Measurements from ENCODE around the gene SUSD4. TPM values are rescaled to one million over a fixed set of nuclear protein-coding genes. Genes with fewer than 3 reads are reported as not detected.
"Not testable (repeated sequence)": the region's sequence is repeated elsewhere in the genome, so short reads cannot be mapped to it uniquely, and the experiment has no call there.

The SUSD4 gene
- polyA plus RNA-seq, 3 donors from 2014 or later, result not detected

GRCh38 chr1:223259462-223259861 is 104.5 kb downstream of the SUSD4 start:
- Mint-ChIP-seq H3K4me1 (no peaks in the 10 kb centered on the region), H3K36me3 (no peaks in the 10 kb centered on the region), H3K27ac (no peak overlapping the region), H3K27me3 (ENCODE audit: low read depth in 3 of 3) (peaks cover 3 to 10% (median 4%) of the 10 kb centered on the region in 3 donors), H3K9me3 (no peaks in the 10 kb centered on the region), H3K4me3 (no peak overlapping the region)
- no peak for DNase-seq

- Mint-ChIP-seq H3K27me3 (ENCODE audit: low read depth in 3 of 3) (peaks cover 2 to 10% (median 3%) of the 10 kb centered on the region in 3 donors), H3K9me3 (no peaks in the 10 kb centered on the region), H3K4me3 (no peak overlapping the region), H3K4me1 (no peaks in the 10 kb centered on the region), H3K27ac (no peak overlapping the region), H3K36me3 (no peaks in the 10 kb centered on the region)
- DNase-seq, result no peak
Observed at GRCh38 chr1:223258751-223259198, 105.2 kb downstream of the SUSD4 start.

- no peak overlapping the region for H3K27ac Mint-ChIP-seq
- no peaks in the 10 kb centered on the region for H3K36me3 Mint-ChIP-seq
- no peak overlapping the region for H3K4me3 Mint-ChIP-seq
- H3K9me3 Mint-ChIP-seq, result no peaks in the 10 kb centered on the region
- peaks cover 0 to 12% (median 3%) of the 10 kb centered on the region in 3 donors for H3K27me3 Mint-ChIP-seq (ENCODE audit: low read depth in 3 of 3)
- H3K4me1 Mint-ChIP-seq, result no peaks in the 10 kb centered on the region
- no peak for DNase-seq
Observed at GRCh38 chr1:223257856-223258550, 106.0 kb downstream of the SUSD4 start.

- peaks cover 0 to 12% (median 3%) of the 10 kb centered on the region in 3 donors for H3K27me3 Mint-ChIP-seq (ENCODE audit: low read depth in 3 of 3)
- no peak overlapping the region for H3K4me3 Mint-ChIP-seq
- H3K4me1 Mint-ChIP-seq, result no peaks in the 10 kb centered on the region
- DNase-seq, result no peak
- no peaks in the 10 kb centered on the region for H3K9me3 Mint-ChIP-seq
- H3K36me3 Mint-ChIP-seq, result no peaks in the 10 kb centered on the region
- no peak overlapping the region for H3K27ac Mint-ChIP-seq
Observed at GRCh38 chr1:223256034-223256433, 107.9 kb downstream of the SUSD4 start.

- H3K27ac Mint-ChIP-seq, result no peak overlapping the region
- H3K27me3 Mint-ChIP-seq (ENCODE audit: low read depth in 3 of 3), result peaks cover 0 to 8% (median 3%) of the 10 kb centered on the region in 3 donors
- no peak overlapping the region for H3K4me3 Mint-ChIP-seq
- H3K4me1 Mint-ChIP-seq, result peaks cover 2 to 4% of the 10 kb centered on the region in 2 donors
- no peaks in the 10 kb centered on the region for H3K36me3 Mint-ChIP-seq
- H3K9me3 Mint-ChIP-seq, result no peaks in the 10 kb centered on the region
- no peak for DNase-seq
Observed at GRCh38 chr1:223253916-223254315, 110.1 kb downstream of the SUSD4 start.

- H3K4me3 Mint-ChIP-seq; H3K27ac Mint-ChIP-seq; H3K9me3 Mint-ChIP-seq; H3K27me3 Mint-ChIP-seq (ENCODE audit: low read depth in 3 of 3); DNase-seq; H3K36me3 Mint-ChIP-seq: not testable (repeated sequence)
- H3K4me1 Mint-ChIP-seq, result peaks cover 10 to 13% of the 10 kb centered on the region in 2 donors
Observed at GRCh38 chr1:223251387-223251786, 112.6 kb downstream of the SUSD4 start.

- no peak overlapping the region for H3K4me3 Mint-ChIP-seq
- peaks cover 10 to 13% of the 10 kb centered on the region in 2 donors for H3K4me1 Mint-ChIP-seq
- H3K27me3 Mint-ChIP-seq (ENCODE audit: low read depth in 3 of 3), result peaks cover 0 to 10% (median 9%) of the 10 kb centered on the region in 3 donors
- no peak overlapping the region for H3K27ac Mint-ChIP-seq
- no peak for DNase-seq
- H3K9me3 Mint-ChIP-seq, result no peaks in the 10 kb centered on the region
- no peaks in the 10 kb centered on the region for H3K36me3 Mint-ChIP-seq
Observed at GRCh38 chr1:223250632-223251015, 113.4 kb downstream of the SUSD4 start.

- H3K27me3 Mint-ChIP-seq (ENCODE audit: low read depth in 3 of 3), result peaks cover 0 to 10% (median 9%) of the 10 kb centered on the region in 3 donors
- peaks cover 10 to 13% of the 10 kb centered on the region in 2 donors for H3K4me1 Mint-ChIP-seq
- H3K36me3 Mint-ChIP-seq, result no peaks in the 10 kb centered on the region
- H3K4me3 Mint-ChIP-seq, result no peak overlapping the region
- peak overlapping the region in 1 of 6 donors; percentile 10 for H3K27ac Mint-ChIP-seq
- no peak for DNase-seq
- no peaks in the 10 kb centered on the region for H3K9me3 Mint-ChIP-seq
Observed at GRCh38 chr1:223249854-223250631, 113.9 kb downstream of the SUSD4 start.

- Mint-ChIP-seq H3K4me1 (peaks cover 10 to 13% of the 10 kb centered on the region in 2 donors), H3K4me3 (peak overlapping the region in 1 of 5 donors; percentile 5), H3K36me3 (no peaks in the 10 kb centered on the region), H3K27me3 (ENCODE audit: low read depth in 3 of 3) (peaks cover 0 to 12% (median 9%) of the 10 kb centered on the region in 3 donors), H3K27ac (peak overlapping the region in 4 of 6 donors; percentile 42 to 91 (median 55)), H3K9me3 (no peaks in the 10 kb centered on the region)
- peak; percentile 43 to 65 (median 50) for DNase-seq
Observed at GRCh38 chr1:223248770-223249140, 115.2 kb downstream of the SUSD4 start.

- no peaks in the 10 kb centered on the region for H3K9me3 Mint-ChIP-seq
- peak overlapping the region in 3 of 6 donors; percentile 34 to 54 (median 50) for H3K27ac Mint-ChIP-seq
- no peaks in the 10 kb centered on the region for H3K36me3 Mint-ChIP-seq
- peaks cover 0 to 12% (median 9%) of the 10 kb centered on the region in 3 donors for H3K27me3 Mint-ChIP-seq (ENCODE audit: low read depth in 3 of 3)
- no peak for DNase-seq
- peaks cover 10 to 13% of the 10 kb centered on the region in 2 donors for H3K4me1 Mint-ChIP-seq
- H3K4me3 Mint-ChIP-seq, result no peak overlapping the region
Observed at GRCh38 chr1:223248001-223248769, 115.8 kb downstream of the SUSD4 start.

- no peak for DNase-seq
- Mint-ChIP-seq H3K4me1 (peaks cover 10 to 13% of the 10 kb centered on the region in 2 donors), H3K27ac (no peak overlapping the region), H3K9me3 (no peaks in the 10 kb centered on the region), H3K4me3 (no peak overlapping the region), H3K27me3 (ENCODE audit: low read depth in 3 of 3) (peaks cover 2 to 12% (median 9%) of the 10 kb centered on the region in 3 donors), H3K36me3 (no peaks in the 10 kb centered on the region)
Observed at GRCh38 chr1:223246476-223247112, 117.4 kb downstream of the SUSD4 start.

GRCh38 chr1:223245983-223246382 is 118.0 kb downstream of the SUSD4 start:
- no peak overlapping the region for H3K27ac Mint-ChIP-seq
- H3K9me3 Mint-ChIP-seq, result no peaks in the 10 kb centered on the region
- H3K27me3 Mint-ChIP-seq (ENCODE audit: low read depth in 3 of 3), result peaks cover 4 to 12% (median 12%) of the 10 kb centered on the region in 3 donors
- H3K4me3 Mint-ChIP-seq, result no peak overlapping the region
- H3K4me1 Mint-ChIP-seq, result peaks cover 10 to 13% of the 10 kb centered on the region in 2 donors
- H3K36me3 Mint-ChIP-seq, result no peaks in the 10 kb centered on the region
- DNase-seq, result no peak

GRCh38 chr1:223245411-223245810 is 118.6 kb downstream of the SUSD4 start:
- Mint-ChIP-seq H3K9me3 (no peaks in the 10 kb centered on the region), H3K36me3 (peaks cover 0 to 3% (median 0%) of the 10 kb centered on the region in 3 donors), H3K27me3 (ENCODE audit: low read depth in 3 of 3) (peaks cover 4 to 12% (median 12%) of the 10 kb centered on the region in 3 donors), H3K27ac (no peak overlapping the region), H3K4me3 (no peak overlapping the region), H3K4me1 (peaks cover 10 to 13% of the 10 kb centered on the region in 2 donors)
- no peak for DNase-seq

Data from immature natural killer cell (primary cell).